ENCODE measurements around the gene GOLGA2.

- TF ChIP-seq CTCF (IDR thresholded peaks at IDR 0.05; ENCODE audit: insufficient read depth, low read length) = no peak
- TF ChIP-seq POLR2AphosphoS5 (IDR thresholded peaks at IDR 0.05; ENCODE audit: low read depth) = no peak
- TF ChIP-seq GABPA (IDR thresholded peaks at IDR 0.05; ENCODE audit: low read depth) = no peak
- no peak for TF ChIP-seq REST (IDR thresholded peaks at IDR 0.05; ENCODE audit: insufficient replicate concordance, low read depth)
- no peak for TF ChIP-seq SPI1 (IDR thresholded peaks at IDR 0.05; ENCODE audit: borderline replicate concordance, low read depth)
These were observed 12.6 kb upstream of the GOLGA2 start for GRCh38 chr9:128288273-128289004.

Data from HL-60 (cell line).